Natural killer cell (primary cell): Measurements from ENCODE around the gene CHML. TPM values are rescaled to one million over a fixed set of nuclear protein-coding genes. Genes with fewer than 3 reads are reported as not detected.
"Not testable (repeated sequence)": the region's sequence is repeated elsewhere in the genome, so short reads cannot be mapped to it uniquely, and the experiment has no call there.

ENCODE experiments used
- ATAC-seq, 3 donors: fragments of 150-1000 bp in 2 of 3; fragments of 200-7000 bp in 1 of 3; cut with Tn5 transposase; 1 replicate in 1 of 3; 2 replicates in 2 of 3; pipeline ENCODE4 v1.10.0; 2021; ENCODE audit warnings: mild to moderate bottlenecking in 2 of 3, moderate library complexity in 2 of 3
- DNase-seq, 2 donors: peaks; one replicate each; pipeline versions ENCODE4 v3.0.0 to v3.0.0-alpha.2; 2013 to 2021; ENCODE audit warnings: mixed read lengths in 1 of 2
- H3K27ac ChIP-seq: one replicate; pipeline ENCODE4 v1.5.1; 2013; ENCODE audit warnings: mild to moderate bottlenecking, low read length
- H3K27me3 ChIP-seq: one replicate; pipeline ENCODE4 v1.6.1; 2013; ENCODE audit warnings: low read length; ENCODE audit not compliant: control insufficient read depth, insufficient read depth
- H3K36me3 ChIP-seq: one replicate; pipeline ENCODE4 v1.6.1; 2013; ENCODE audit warnings: low read length; ENCODE audit not compliant: control insufficient read depth, insufficient read depth
- H3K4me1 ChIP-seq: one replicate; pipeline ENCODE4 v1.6.1; 2013; ENCODE audit warnings: low read length; ENCODE audit not compliant: control insufficient read depth, insufficient read depth
- H3K4me3 ChIP-seq: one replicate; pipeline ENCODE4 v1.5.1; 2013; ENCODE audit warnings: low read length
- H3K9me3 ChIP-seq: one replicate; pipeline ENCODE4 v1.6.1; 2013; ENCODE audit warnings: low read length; ENCODE audit not compliant: control insufficient read depth, insufficient read depth
- H3K27ac Mint-ChIP-seq, 2 donors: one replicate each; pipeline ENCODE4 v1.8.0; 2022; ENCODE audit warnings: mild to moderate bottlenecking in 2 of 2, mixed read lengths in 2 of 2, moderate library complexity in 1 of 2
- H3K27me3 Mint-ChIP-seq, 2 donors: one replicate each; pipeline ENCODE4 v1.8.0; 2022; ENCODE audit warnings: low read depth in 2 of 2, mixed read lengths in 2 of 2
- H3K36me3 Mint-ChIP-seq: one replicate; pipeline ENCODE4 v1.8.0; 2022; ENCODE audit warnings: mixed read lengths
- H3K4me1 Mint-ChIP-seq, 2 donors: one replicate each; pipeline ENCODE4 v1.8.0; 2022; ENCODE audit warnings: mixed read lengths in 2 of 2
- H3K4me3 Mint-ChIP-seq: one replicate; pipeline ENCODE4 v1.8.0; 2022; ENCODE audit warnings: mild to moderate bottlenecking, moderate library complexity, mixed read lengths
- H3K9me3 Mint-ChIP-seq, 2 donors: one replicate each; pipeline ENCODE4 v1.8.0; 2022; ENCODE audit warnings: mixed read lengths in 2 of 2
- CTCF ChIP-seq: fragments of 200-600 bp; IDR thresholded peaks from one replicate; pipeline ENCODE4 v1.8.0; 2022; ENCODE audit warnings: antibody characterized with exemption
- WGBS: methylation state at CpG from one replicate; pipeline ENCODE4 v1.1.7; 2013; ENCODE audit warnings: missing lambda C conversion rate; ENCODE audit not compliant: insufficient coverage; 5-methylcytosine and 5-hydroxymethylcytosine counted together
- intact Hi-C: fragments of 100-400 bp; cut with micrococcal nuclease; formaldehyde crosslinking; loops from one replicate; pipeline ENCODE4 v1.14.2; 2022
- total RNA-seq, 4 donors: library from RNA; stranded (reverse); fragments of 120-200 nt in 1 of 4; gene quantifications; one replicate each; pipeline versions ENCODE4 v1.2.3 to v1.2.4, GENCODE V29; 2013 to 2022

Gene CHML
- total RNA-seq, 3 donors from 2014 or later (not counting 1 experiment from before 2014, with no cell fraction given), result 6.8 to 11.8 (median 7.8) TPM

DNA sequence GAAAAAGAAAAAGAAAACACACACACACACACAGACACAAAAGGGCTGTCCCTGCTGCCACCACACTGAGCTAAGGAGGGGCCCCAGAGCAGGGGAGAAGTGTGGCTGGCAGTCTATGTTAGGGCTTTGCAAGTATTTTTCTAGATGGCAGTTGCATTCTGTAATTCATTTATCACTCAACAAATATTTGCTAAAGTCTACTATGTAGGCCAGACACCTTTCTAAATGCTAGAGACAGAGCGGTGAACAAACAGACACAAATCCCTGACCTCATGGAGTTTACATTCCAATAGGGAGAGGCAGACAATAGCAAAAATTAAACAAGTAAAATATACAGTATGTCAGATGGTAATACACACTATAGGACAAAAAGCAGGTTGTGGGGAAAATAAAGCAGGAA is 32.1 kb upstream of the CHML start:
- peaks cover 2% of the 10 kb centered on the region for H3K9me3 ChIP-seq
- no peak overlapping the region for H3K4me3 ChIP-seq
- Mint-ChIP-seq H3K9me3 (no peaks in the 10 kb centered on the region), H3K36me3 (no peaks in the 10 kb centered on the region), H3K27me3 (peaks cover 10 to 16% of the 10 kb centered on the region in 2 donors), H3K4me1 (peaks cover 0 to 1% of the 10 kb centered on the region in 2 donors), H3K27ac (no peak overlapping the region), H3K4me3 (no peak overlapping the region)
- ATAC-seq (no peak), DNase-seq (no peak)
- no peak overlapping the region for H3K27ac ChIP-seq
- H3K27me3 ChIP-seq, result no peaks in the 10 kb centered on the region
- H3K36me3 ChIP-seq, result no peaks in the 10 kb centered on the region
- H3K4me1 ChIP-seq, result no peaks in the 10 kb centered on the region
- no peak for TF ChIP-seq CTCF
- WGBS, result no CpG with 5 or more reads among the region's 1 CpG
- intact Hi-C loops, result no loop called here

DNA sequence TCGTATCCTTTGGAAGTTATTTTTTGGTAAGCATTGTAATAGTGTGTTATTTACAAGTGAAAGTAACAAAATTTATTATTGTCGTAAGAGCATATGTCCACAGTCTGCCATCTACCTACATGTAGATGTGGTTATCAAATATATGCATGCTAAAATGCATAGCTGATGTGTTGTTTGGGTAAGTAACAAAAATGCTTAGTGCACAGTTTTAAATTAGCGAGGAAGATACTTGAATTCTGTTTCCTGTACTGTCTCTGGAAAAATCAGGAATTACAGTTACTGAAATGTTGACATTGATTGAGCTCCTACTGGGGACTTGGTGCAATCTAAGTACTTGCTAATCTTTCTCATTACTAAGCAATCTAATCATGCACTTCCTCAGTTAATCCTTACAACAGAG is 26.2 kb upstream of the CHML start:
- Histone ChIP-seq H3K27ac (no peak overlapping the region), H3K4me3 (no peak overlapping the region), H3K4me1 (no peaks in the 10 kb centered on the region), H3K36me3 (no peaks in the 10 kb centered on the region), H3K9me3 (no peaks in the 10 kb centered on the region), H3K27me3 (no peaks in the 10 kb centered on the region)
- ATAC-seq (no peak), DNase-seq (no peak)
- WGBS, result 94% methylated on average over 1 of the region's 3 CpGs
- Mint-ChIP-seq H3K27ac (no peak overlapping the region), H3K27me3 (peaks cover 9 to 12% of the 10 kb centered on the region in 2 donors), H3K36me3 (no peaks in the 10 kb centered on the region), H3K4me3 (no peak overlapping the region), H3K9me3 (no peaks in the 10 kb centered on the region), H3K4me1 (no peaks in the 10 kb centered on the region)
- no peak for TF ChIP-seq CTCF
- intact Hi-C loops, result no loop called here

- H3K36me3 ChIP-seq, result no peaks in the 10 kb centered on the region
- H3K9me3 ChIP-seq, result no peaks in the 10 kb centered on the region
- no peak for TF ChIP-seq CTCF
- H3K27me3 Mint-ChIP-seq, result peaks cover 14 to 39% of the 10 kb centered on the region in 2 donors
- DNase-seq, result no peak
- ATAC-seq, result no peak
- H3K27ac Mint-ChIP-seq, result no peak overlapping the region
- no peaks in the 10 kb centered on the region for H3K27me3 ChIP-seq
- H3K36me3 Mint-ChIP-seq, result no peaks in the 10 kb centered on the region
- H3K9me3 Mint-ChIP-seq, result no peaks in the 10 kb centered on the region
- H3K4me3 Mint-ChIP-seq, result no peak overlapping the region
- no peaks in the 10 kb centered on the region for H3K4me1 Mint-ChIP-seq
- H3K4me3 ChIP-seq, result no peak overlapping the region
- intact Hi-C loops, result no loop called here
- no peaks in the 10 kb centered on the region for H3K4me1 ChIP-seq
- WGBS, result 83% methylated on average over 3 of the region's 5 CpGs
- H3K27ac ChIP-seq, result no peak overlapping the region
These were observed 20.3 kb upstream of the CHML start for GRCh38 chr1:241660424-241660972.

DNA sequence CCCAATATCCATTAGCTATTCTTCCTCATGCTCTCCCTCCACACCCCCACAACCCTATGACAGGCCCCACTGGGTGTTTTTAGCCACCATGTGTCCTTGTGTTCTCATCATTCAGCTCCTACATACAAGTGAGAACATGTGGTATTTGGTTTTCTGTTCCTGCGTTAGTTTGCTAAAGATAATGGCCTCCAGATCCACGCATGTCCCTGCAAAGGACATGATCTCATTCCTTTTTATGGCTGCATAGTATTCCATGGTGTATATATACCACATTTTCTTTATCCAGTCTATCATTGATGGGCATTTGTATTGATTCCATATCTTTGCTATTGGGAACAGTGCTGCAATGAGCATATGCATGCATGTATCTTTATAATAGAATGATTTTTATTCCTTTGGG is 18.8 kb upstream of the CHML start:
- H3K9me3 ChIP-seq, ATAC-seq, H3K36me3 Mint-ChIP-seq, DNase-seq, intact Hi-C loops, H3K4me1 Mint-ChIP-seq, H3K9me3 Mint-ChIP-seq, H3K4me3 Mint-ChIP-seq, H3K27me3 ChIP-seq, H3K4me3 ChIP-seq, H3K27ac ChIP-seq, H3K27ac Mint-ChIP-seq, H3K4me1 ChIP-seq, H3K36me3 ChIP-seq: not testable (repeated sequence)
- no CpG with 5 or more reads among the region's 2 CpGs for WGBS
- H3K27me3 Mint-ChIP-seq, result peaks cover 10 to 37% of the 10 kb centered on the region in 2 donors
